Peyer's patch (tissue), 4 donors: Measurements from ENCODE around the gene TIGD1.

Experiments used
- POLR2A ChIP-seq, 2 donors: fragments of 450-650 bp; IDR thresholded peaks; one replicate each; pipeline ENCODE4 v1.5.1; 2017; ENCODE audit warnings: antibody characterized with exemption in 2 of 2, mild to moderate bottlenecking in 2 of 2, moderate library complexity in 2 of 2
- TF ChIP-seq, protein P1 (sequence below), 6 experiments: fragments of 450-650 bp in 4 of 6; fragments of 200-600 bp in 2 of 6; sonication (generic) in 1 of 6; IDR thresholded peaks; one replicate each; pipeline ENCODE4 v1.5.1; 2017 to 2019; ENCODE audit warnings: antibody characterized with exemption in 6 of 6, mild to moderate bottlenecking in 3 of 6, moderate library complexity in 1 of 6

DNA sequence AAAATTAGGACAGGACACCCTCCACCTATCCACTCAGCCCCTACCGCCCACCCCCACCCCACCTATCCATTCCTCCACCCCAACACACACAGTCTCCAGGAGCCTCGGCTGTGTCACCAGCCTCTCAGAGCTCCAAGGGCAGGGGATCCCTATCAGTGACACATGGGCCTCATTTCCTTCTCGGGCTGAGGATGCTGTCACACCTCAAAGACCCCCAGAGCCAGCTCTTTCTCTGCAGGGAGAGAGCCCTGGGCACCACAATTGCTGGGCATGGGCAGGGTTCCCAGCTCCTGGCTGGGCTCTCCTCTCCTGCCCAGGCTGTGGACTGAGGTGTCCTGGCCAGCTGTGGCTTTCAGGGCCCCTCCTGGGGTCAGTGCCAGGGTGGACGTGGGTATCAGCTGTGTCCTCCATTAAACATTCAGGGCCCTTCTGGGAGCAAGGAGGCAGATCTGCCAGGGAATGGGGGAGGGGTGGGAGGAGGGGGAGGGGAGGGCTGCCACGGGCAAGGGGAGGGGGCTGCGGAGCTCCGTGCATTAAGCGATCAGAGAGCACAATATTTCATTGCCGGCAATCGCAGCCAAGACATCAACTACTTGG is 48.5 kb downstream of the TIGD1 start:
- TF ChIP-seq, protein P1, sequence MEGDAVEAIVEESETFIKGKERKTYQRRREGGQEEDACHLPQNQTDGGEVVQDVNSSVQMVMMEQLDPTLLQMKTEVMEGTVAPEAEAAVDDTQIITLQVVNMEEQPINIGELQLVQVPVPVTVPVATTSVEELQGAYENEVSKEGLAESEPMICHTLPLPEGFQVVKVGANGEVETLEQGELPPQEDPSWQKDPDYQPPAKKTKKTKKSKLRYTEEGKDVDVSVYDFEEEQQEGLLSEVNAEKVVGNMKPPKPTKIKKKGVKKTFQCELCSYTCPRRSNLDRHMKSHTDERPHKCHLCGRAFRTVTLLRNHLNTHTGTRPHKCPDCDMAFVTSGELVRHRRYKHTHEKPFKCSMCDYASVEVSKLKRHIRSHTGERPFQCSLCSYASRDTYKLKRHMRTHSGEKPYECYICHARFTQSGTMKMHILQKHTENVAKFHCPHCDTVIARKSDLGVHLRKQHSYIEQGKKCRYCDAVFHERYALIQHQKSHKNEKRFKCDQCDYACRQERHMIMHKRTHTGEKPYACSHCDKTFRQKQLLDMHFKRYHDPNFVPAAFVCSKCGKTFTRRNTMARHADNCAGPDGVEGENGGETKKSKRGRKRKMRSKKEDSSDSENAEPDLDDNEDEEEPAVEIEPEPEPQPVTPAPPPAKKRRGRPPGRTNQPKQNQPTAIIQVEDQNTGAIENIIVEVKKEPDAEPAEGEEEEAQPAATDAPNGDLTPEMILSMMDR (IDR thresholded peaks at IDR 0.05), result no peak
- TF ChIP-seq POLR2A (IDR thresholded peaks at IDR 0.05), result no peak
